Fibroblast of pulmonary artery (primary cell): ENCODE data around the gene ZFR2.
A peak's percentile ranks its signal among the peaks of the same experiment; 100 is the strongest.
"Not testable (repeated sequence)": the region's sequence is repeated elsewhere in the genome, so short reads cannot be mapped to it uniquely, and the experiment has no call there.

ENCODE experiments used
- DNase-seq: peaks from one replicate; pipeline ENCODE4 v3.0.0-alpha.2; 2010; ENCODE audit warnings: low read depth
- H3K4me3 ChIP-seq: replicated peaks from 2 replicates; pipeline ENCODE4 v1.5.1; 2011; ENCODE audit warnings: low read depth, mild to moderate bottlenecking, control low read depth, low read length, moderate library complexity
- TF ChIP-seq, protein P1 (sequence below): IDR thresholded peaks from 2 replicates; pipeline ENCODE4 v1.5.1; 2011; ENCODE audit warnings: mild to moderate bottlenecking, control low read depth, low read length, inconsistent platforms; ENCODE audit errors: missing control alignments

Gene ZFR2

GRCh38 chr19:3767050-3767449 lies 101.8 kb downstream of the ZFR2 start:
- no peak overlapping the region for H3K4me3 ChIP-seq
- DNase-seq: no peak
- TF ChIP-seq, protein P1, sequence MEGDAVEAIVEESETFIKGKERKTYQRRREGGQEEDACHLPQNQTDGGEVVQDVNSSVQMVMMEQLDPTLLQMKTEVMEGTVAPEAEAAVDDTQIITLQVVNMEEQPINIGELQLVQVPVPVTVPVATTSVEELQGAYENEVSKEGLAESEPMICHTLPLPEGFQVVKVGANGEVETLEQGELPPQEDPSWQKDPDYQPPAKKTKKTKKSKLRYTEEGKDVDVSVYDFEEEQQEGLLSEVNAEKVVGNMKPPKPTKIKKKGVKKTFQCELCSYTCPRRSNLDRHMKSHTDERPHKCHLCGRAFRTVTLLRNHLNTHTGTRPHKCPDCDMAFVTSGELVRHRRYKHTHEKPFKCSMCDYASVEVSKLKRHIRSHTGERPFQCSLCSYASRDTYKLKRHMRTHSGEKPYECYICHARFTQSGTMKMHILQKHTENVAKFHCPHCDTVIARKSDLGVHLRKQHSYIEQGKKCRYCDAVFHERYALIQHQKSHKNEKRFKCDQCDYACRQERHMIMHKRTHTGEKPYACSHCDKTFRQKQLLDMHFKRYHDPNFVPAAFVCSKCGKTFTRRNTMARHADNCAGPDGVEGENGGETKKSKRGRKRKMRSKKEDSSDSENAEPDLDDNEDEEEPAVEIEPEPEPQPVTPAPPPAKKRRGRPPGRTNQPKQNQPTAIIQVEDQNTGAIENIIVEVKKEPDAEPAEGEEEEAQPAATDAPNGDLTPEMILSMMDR: no peak

DNA sequence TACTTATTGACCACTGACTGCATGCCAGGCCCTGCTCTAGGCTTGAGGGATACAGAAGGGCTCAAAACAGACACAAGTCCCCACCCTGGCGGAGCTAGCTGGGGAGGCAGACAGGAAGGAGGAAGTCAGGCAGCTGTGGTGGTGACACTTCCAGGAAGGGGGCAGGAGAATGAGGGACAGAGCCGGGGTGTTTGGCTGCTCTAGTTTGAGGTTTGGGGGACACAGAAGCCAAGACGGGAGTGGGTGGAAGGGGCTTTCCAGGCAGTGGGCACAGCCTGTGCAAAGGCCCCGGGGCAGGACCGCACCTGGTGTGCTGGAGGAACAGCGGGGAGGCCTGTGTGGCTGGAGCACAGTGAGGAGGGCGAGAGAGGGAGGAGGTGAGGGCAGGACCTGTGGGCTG lies 102.3 kb downstream of the ZFR2 start:
- no peak overlapping the region for H3K4me3 ChIP-seq
- TF ChIP-seq, protein P1: no peak
- DNase-seq: no peak

DNA sequence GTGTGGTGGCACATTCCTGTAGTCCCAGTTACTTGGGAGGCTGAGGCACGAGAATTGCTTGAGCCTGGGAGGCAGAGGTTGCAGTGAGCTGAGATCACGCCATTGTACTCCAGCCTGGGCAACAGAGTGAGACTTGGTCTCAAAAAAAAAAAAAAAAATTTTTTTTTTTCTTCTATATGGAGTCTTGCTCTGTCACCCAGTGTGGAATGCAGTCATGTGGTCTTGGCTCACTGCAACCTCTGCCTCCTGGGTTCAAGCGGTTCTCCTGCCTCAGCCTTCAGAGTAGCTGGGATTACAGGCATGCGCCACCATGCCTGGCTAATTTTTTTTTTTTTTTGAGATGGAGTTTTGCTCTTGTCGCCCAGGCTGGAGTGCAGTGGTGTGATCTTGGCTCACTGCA lies 103.1 kb downstream of the ZFR2 start:
- not testable (repeated sequence) for DNase-seq, H3K4me3 ChIP-seq

- no peak for DNase-seq
- TF ChIP-seq, protein P1: no peak
- H3K4me3 ChIP-seq: no peak overlapping the region
These were observed 103.7 kb downstream of the ZFR2 start for GRCh38 chr19:3765121-3765520.

- H3K4me3 ChIP-seq: peak within 1 kb of the TSS; percentile 100
- peak; percentile 99 for DNase-seq
- TF ChIP-seq, protein P1: no peak
These were observed 106.1 kb downstream of the ZFR2 start, which contains the start of gene MRPL54 for GRCh38 chr19:3762501-3763459. MRPL54 (plus strand) TSS chr19:3762682; CDS start chr19:3762701, 19 bp downstream.

DNA sequence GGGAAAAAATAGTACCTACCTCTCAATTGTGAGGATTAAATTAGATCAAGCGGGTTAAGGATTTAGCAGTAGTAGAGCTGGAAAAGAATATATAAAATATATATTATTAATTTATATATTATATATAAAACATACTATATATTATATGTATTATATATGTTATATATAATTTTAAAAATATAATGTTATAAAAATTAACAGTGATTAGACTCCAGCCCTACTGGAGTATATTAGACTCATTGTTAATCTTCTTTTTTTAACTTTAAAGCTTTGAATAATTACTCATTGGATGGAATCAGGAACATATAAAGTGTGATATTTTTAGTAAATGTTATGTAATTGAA lies 106.7 kb downstream of the ZFR2 start:
- H3K4me3 ChIP-seq: peak overlapping the region; percentile 96
- TF ChIP-seq, protein P1: no peak
- no peak for DNase-seq

GRCh38 chr19:3761382-3762129 lies 107.3 kb downstream of the ZFR2 start, which contains the start of gene APBA3:
APBA3 (minus strand) TSS chr19:3761692; CDS start chr19:3760264, 1,428 bp downstream.
- peak within 1 kb of the TSS; percentile 100 for H3K4me3 ChIP-seq
- DNase-seq: peak; percentile 90
- TF ChIP-seq, protein P1: peak; percentile 50
